SK-N-SH (cell line): Measurements from ENCODE around the gene FIGNL1. TPM values are rescaled to one million over a fixed set of nuclear protein-coding genes. Genes with fewer than 3 reads are reported as not detected.

Source experiments
- CTCF ChIA-PET: fragments of 300-600, 350-600 bp; formaldehyde crosslinking; extraction: SDS; loops from one replicate; lab custom pipeline; 2021; lab: Yijun Ruan, JAX
- POLR2A ChIA-PET: fragments of 350-600 bp; sonication (Branson Sonifier 250); formaldehyde crosslinking; extraction: SDS; loops from one replicate; lab custom pipeline; 2020; ENCODE audit warnings: antibody characterized with exemption, inconsistent platforms; lab: Yijun Ruan, JAX
- DNase-seq: peaks from one replicate; pipeline ENCODE4 v3.0.0; 2012
- H2AFZ ChIP-seq: fragments of 200-600 bp; sonication (generic); 2 replicates; pipeline ENCODE4 v1.8.1; 2016; ENCODE audit warnings: antibody characterized with exemption, mild to moderate bottlenecking, low read depth
- H3F3A ChIP-seq: fragments of 200-600 bp; sonication (generic); replicated peaks from 2 replicates; pipeline ENCODE3; 2016; ENCODE audit warnings: antibody characterized with exemption, mild to moderate bottlenecking; ENCODE audit not compliant: insufficient read depth
- H3K27ac ChIP-seq, 2 experiments: fragments of 200-500 bp in 1 of 2; fragments of 200-600 bp in 1 of 2; sonication (Bioruptor generic) in 1 of 2; sonication (generic), shearing (Covaris generic) in 1 of 2; 2 replicates each; pipeline versions ENCODE4 v1.5.1 to v1.6.1; 2014 to 2016; ENCODE audit warnings: low read depth in 2 of 2, inconsistent platforms in 1 of 2, low read length in 1 of 2, mild to moderate bottlenecking in 1 of 2, mixed read lengths in 1 of 2
- H3K27me3 ChIP-seq: fragments of 200-600 bp; sonication (generic), shearing (Covaris generic); 2 replicates; pipeline ENCODE4 v1.6.1; 2016; ENCODE audit warnings: mixed run types; ENCODE audit not compliant: insufficient read depth
- H3K36me3 ChIP-seq, 2 experiments: fragments of 200-500 bp in 1 of 2; fragments of 200-600 bp in 1 of 2; sonication (Bioruptor generic) in 1 of 2; sonication (generic) in 1 of 2; replicated peaks in 1 of 2; 2 replicates each; pipeline versions ENCODE3 to v1.5.1; 2014 to 2016; ENCODE audit warnings: low read length in 1 of 2, mild to moderate bottlenecking in 1 of 2; ENCODE audit not compliant: insufficient read depth in 2 of 2, control insufficient read depth in 1 of 2
- H3K4me1 ChIP-seq, 2 experiments: fragments of 200-500 bp in 1 of 2; fragments of 200-600 bp in 1 of 2; sonication (Bioruptor generic) in 1 of 2; sonication (generic), shearing (Covaris generic) in 1 of 2; 2 replicates each; pipeline versions ENCODE4 v1.5.1 to v1.6.1; 2014 to 2016; ENCODE audit warnings: low read depth in 1 of 2, low read length in 1 of 2, mixed run types in 1 of 2; ENCODE audit not compliant: insufficient read depth in 2 of 2, control insufficient read depth in 1 of 2
- H3K4me2 ChIP-seq: fragments of 200-600 bp; sonication (generic), shearing (Covaris generic); 2 replicates; pipeline ENCODE4 v1.6.1; 2017; ENCODE audit warnings: mixed run types
- H3K4me3 ChIP-seq, 2 experiments: fragments of 200-500 bp in 1 of 2; fragments of 200-600 bp in 1 of 2; sonication (Bioruptor generic) in 1 of 2; sonication (generic), shearing (Covaris generic) in 1 of 2; 2 replicates each; pipeline versions ENCODE4 v1.5.1 to v1.8.1; 2014 to 2016; ENCODE audit warnings: low read depth in 2 of 2, inconsistent platforms in 1 of 2, low read length in 1 of 2, mild to moderate bottlenecking in 1 of 2, mixed read lengths in 1 of 2, moderate library complexity in 1 of 2
- H3K79me2 ChIP-seq: fragments of 200-600 bp; sonication (generic); 2 replicates; pipeline ENCODE4 v1.8.1; 2017; ENCODE audit warnings: mild to moderate bottlenecking; ENCODE audit not compliant: insufficient read depth
- H3K9ac ChIP-seq: fragments of 200-600 bp; sonication (generic); 2 replicates; pipeline ENCODE4 v1.6.1; 2017; ENCODE audit warnings: mixed run types
- H3K9me2 ChIP-seq: fragments of 200-600 bp; sonication (generic); 2 replicates; pipeline ENCODE4 v1.6.1; 2017; ENCODE audit warnings: mixed run types
- H3K9me3 ChIP-seq: fragments of 200-600 bp; sonication (generic); 2 replicates; pipeline ENCODE4 v1.6.1; 2017; ENCODE audit warnings: mixed run types, mild to moderate bottlenecking, moderate library complexity
- H4K20me1 ChIP-seq: fragments of 200-600 bp; sonication (generic); 2 replicates; pipeline ENCODE4 v1.6.1; 2017; ENCODE audit warnings: mild to moderate bottlenecking, mixed run types; ENCODE audit not compliant: insufficient read depth
- CHD2 ChIP-seq: fragments of 150-350 bp; IDR thresholded peaks from 2 replicates; pipeline ENCODE4 v1.6.1; 2018; ENCODE audit warnings: low read length; ENCODE audit not compliant: partially characterized antibody
- ELF1 ChIP-seq: IDR thresholded peaks from 2 replicates; pipeline ENCODE4 v1.4.0; 2012
- EP300 ChIP-seq, 2 experiments: IDR thresholded peaks; 2 replicates each; pipeline versions ENCODE4 v1.4.0 to v1.6.1; 2012; ENCODE audit warnings: borderline replicate concordance in 1 of 2, low read depth in 1 of 2, low read length in 1 of 2
- FOSL2 ChIP-seq: IDR thresholded peaks from 2 replicates; pipeline ENCODE4 v1.4.0; 2012; ENCODE audit warnings: low read depth, mild to moderate bottlenecking, moderate library complexity, borderline replicate concordance
- FOXM1 ChIP-seq: IDR thresholded peaks from 2 replicates; pipeline ENCODE4 v1.4.0; 2012; ENCODE audit warnings: low read depth, mild to moderate bottlenecking
- GABPA ChIP-seq: IDR thresholded peaks from 2 replicates; pipeline ENCODE4 v1.4.0; 2012; ENCODE audit warnings: low read depth, mild to moderate bottlenecking
- GATA2 ChIP-seq: sonication (generic); formaldehyde crosslinking; IDR thresholded peaks from 2 replicates; pipeline ENCODE4 v1.5.0; 2020; ENCODE audit warnings: mild to moderate bottlenecking, missing genetic modification reagents
- MXI1 ChIP-seq: IDR thresholded peaks from 2 replicates; pipeline ENCODE4 v1.6.1; 2012; ENCODE audit warnings: mild to moderate bottlenecking, low read depth, low read length, improper control_type of control experiment
- NRF1 ChIP-seq: IDR thresholded peaks from 2 replicates; pipeline ENCODE4 v1.6.1; 2012; ENCODE audit warnings: low read depth, mild to moderate bottlenecking, low read length
- POLR2AphosphoS5 ChIP-seq: IDR thresholded peaks from 2 replicates; pipeline ENCODE4 v1.6.1; 2012; ENCODE audit warnings: low read depth, low read length
- RAD21 ChIP-seq: IDR thresholded peaks from 2 replicates; pipeline ENCODE4 v1.6.1; 2012; ENCODE audit warnings: mild to moderate bottlenecking, low read length
- RCOR1 ChIP-seq: fragments of 150-350 bp; IDR thresholded peaks from 2 replicates; pipeline ENCODE4 v1.6.1; 2017; ENCODE audit warnings: antibody characterized with exemption, low read length
- RFX5 ChIP-seq: IDR thresholded peaks from 2 replicates; pipeline ENCODE4 v1.6.1; 2012; ENCODE audit warnings: mild to moderate bottlenecking, improper control_type of control experiment, low read length
- RXRA ChIP-seq: IDR thresholded peaks from 2 replicates; pipeline ENCODE4 v1.4.0; 2012; ENCODE audit warnings: low read depth, mild to moderate bottlenecking, borderline replicate concordance
- SMC3 ChIP-seq: IDR thresholded peaks from 2 replicates; pipeline ENCODE4 v1.6.1; 2012; ENCODE audit warnings: low read depth, low read length, improper control_type of control experiment
- TAF1 ChIP-seq: IDR thresholded peaks from 2 replicates; pipeline ENCODE4 v1.6.1; 2012; ENCODE audit warnings: low read depth, mild to moderate bottlenecking, low read length, moderate library complexity, borderline replicate concordance
- TCF12 ChIP-seq: IDR thresholded peaks from 2 replicates; pipeline ENCODE4 v1.4.0; 2012
- YY1 ChIP-seq: IDR thresholded peaks from 2 replicates; pipeline ENCODE4 v1.4.0; 2012; ENCODE audit warnings: low read depth, mild to moderate bottlenecking
- WGBS: methylation state at CpG from one replicate; pipeline ENCODE4 v1.1.6; 2017; ENCODE audit warnings: low lambda C conversion rate; 5-methylcytosine and 5-hydroxymethylcytosine counted together
- polyA plus RNA-seq, 3 experiments: library from polyadenylated mRNA; depleted of rRNA; stranded (reverse); fragments of >200 nt; gene quantifications; 2 replicates each; pipeline ENCODE4 v1.2.3, GENCODE V29; 2012
- TF ChIP-seq, protein P1 (sequence below): IDR thresholded peaks from 2 replicates; pipeline ENCODE4 v1.4.0; 2012; ENCODE audit warnings: low read depth, borderline replicate concordance
- TF ChIP-seq, protein P2 (sequence below): fragments of 150-350 bp; IDR thresholded peaks from 2 replicates; pipeline ENCODE4 v1.6.1; 2017; ENCODE audit warnings: antibody characterized with exemption, low read length, low read depth, borderline replicate concordance
- TF ChIP-seq, protein P3 (sequence below): fragments of 150-350 bp; IDR thresholded peaks from 2 replicates; pipeline ENCODE4 v1.6.1; 2016; ENCODE audit warnings: mild to moderate bottlenecking, low read depth, low read length
- TF ChIP-seq, protein P4 (sequence below): IDR thresholded peaks from 2 replicates; pipeline ENCODE4; 2012
- TF ChIP-seq, protein P5 (sequence below): IDR thresholded peaks from 2 replicates; pipeline ENCODE4 v1.4.0; 2012; ENCODE audit warnings: low read depth, borderline replicate concordance
- TF ChIP-seq, protein P6 (sequence below): IDR thresholded peaks from 2 replicates; pipeline ENCODE4 v1.4.0; 2012; ENCODE audit warnings: low read depth

Gene FIGNL1, protein sequence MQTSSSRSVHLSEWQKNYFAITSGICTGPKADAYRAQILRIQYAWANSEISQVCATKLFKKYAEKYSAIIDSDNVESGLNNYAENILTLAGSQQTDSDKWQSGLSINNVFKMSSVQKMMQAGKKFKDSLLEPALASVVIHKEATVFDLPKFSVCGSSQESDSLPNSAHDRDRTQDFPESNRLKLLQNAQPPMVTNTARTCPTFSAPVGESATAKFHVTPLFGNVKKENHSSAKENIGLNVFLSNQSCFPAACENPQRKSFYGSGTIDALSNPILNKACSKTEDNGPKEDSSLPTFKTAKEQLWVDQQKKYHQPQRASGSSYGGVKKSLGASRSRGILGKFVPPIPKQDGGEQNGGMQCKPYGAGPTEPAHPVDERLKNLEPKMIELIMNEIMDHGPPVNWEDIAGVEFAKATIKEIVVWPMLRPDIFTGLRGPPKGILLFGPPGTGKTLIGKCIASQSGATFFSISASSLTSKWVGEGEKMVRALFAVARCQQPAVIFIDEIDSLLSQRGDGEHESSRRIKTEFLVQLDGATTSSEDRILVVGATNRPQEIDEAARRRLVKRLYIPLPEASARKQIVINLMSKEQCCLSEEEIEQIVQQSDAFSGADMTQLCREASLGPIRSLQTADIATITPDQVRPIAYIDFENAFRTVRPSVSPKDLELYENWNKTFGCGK
- 6.7 and 8.6 TPM in 2 replicates for polyA plus RNA-seq (2012; rRNA removed)
- 7.3 and 7.7 TPM in 2 replicates for polyA plus RNA-seq (2012; cell fraction: cytosol; rRNA removed)
- polyA plus RNA-seq (2012; cell fraction: nucleus; rRNA removed): 7.3 and 12.9 TPM in 2 replicates

DNA sequence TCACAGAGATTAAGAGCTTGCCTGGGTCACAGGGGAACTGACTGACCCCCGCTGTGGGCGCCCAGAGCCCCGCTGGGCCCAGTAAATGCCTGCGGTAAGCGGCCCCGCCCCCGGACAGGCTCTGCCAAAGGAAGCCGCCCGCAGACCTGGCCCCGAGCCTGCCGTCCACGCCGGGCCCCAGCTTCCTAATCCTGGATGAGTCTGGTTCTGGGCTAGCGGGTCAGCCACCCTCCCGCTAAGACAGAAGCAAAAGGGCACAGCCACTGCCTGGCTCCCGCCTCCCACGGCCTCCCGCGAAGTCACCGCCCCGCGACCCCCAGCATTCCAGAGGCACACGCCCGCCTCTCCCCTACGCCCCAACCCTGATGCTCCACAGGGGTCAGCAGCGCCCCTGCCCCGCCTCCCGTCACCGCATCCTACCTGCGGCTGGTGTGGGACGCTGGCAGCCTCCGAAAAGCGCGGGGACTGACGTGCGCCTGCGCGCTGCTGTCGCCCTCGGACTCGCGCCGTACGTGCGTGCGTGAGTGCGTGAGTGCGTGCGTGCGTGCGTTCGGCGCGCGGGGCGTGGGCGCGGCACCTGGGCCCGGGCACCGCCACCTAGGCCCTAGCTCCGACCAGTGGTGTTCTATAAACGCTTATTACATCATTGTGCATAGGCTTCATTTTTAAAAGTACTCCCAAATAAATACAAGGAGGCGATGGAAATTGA is at the start of gene FIGNL1:
Gene FIGNL1, minus strand, starts transcription at position 470 of the 709 bp plus-strand sequence. CDS start 3,063 bp downstream, outside the sequence.
- H3K9me2 ChIP-seq: no peaks in the 10 kb centered on the region
- peak within 1 kb of the TSS; percentile 98 for H2AFZ ChIP-seq
- under 1% methylated on average over 44 of the region's 63 CpGs for WGBS
- peaks cover 0 to 20% of the 10 kb centered on the region in 2 experiments; a peak in 2 of 4 replicates for H3K4me1 ChIP-seq
- H3K79me2 ChIP-seq: peaks cover 25% of the 10 kb centered on the region; the same call in 1 of the 2 replicates
- H3K9me3 ChIP-seq: no peaks in the 10 kb centered on the region
- H3K27ac ChIP-seq: peak within 1 kb of the TSS; percentile 21 to 74; a peak in 3 of 4 replicates
- H3K36me3 ChIP-seq: peaks cover 16 to 24% of the 10 kb centered on the region in 2 experiments
- no peaks in the 10 kb centered on the region for H4K20me1 ChIP-seq
- no peaks in the 10 kb centered on the region for H3F3A ChIP-seq
- peak within 1 kb of the TSS; percentile 93 for H3K4me2 ChIP-seq
- H3K27me3 ChIP-seq: 0 out of 2 replicates have a peak, but pooled peaks cover 2% of the 10 kb centered on the region
- ChIA-PET POLR2A (interaction anchor here (0.6 to 1.7 kb wide), 6 partner anchors 15 to 176 kb away, joined by 3 to 6 read pairs (median 4); no protein-coding TSS in a partner anchor), CTCF (interaction anchor here (0.6 to 3.8 kb wide), 13 partner anchors 12 to 245 kb away, joined by 3 to 19 read pairs (median 3); no protein-coding TSS in a partner anchor)
- peak within 1 kb of the TSS; percentile 77 to 85 for H3K4me3 ChIP-seq
- DNase-seq: peak; percentile 94
- H3K9ac ChIP-seq: peak within 1 kb of the TSS; percentile 71
- TF ChIP-seq POLR2AphosphoS5 (peak; percentile 89), GATA2 (CRISPR knock-in tag) (no peak), YY1 (no peak), TAF1 (peak; percentile 72), MXI1 (peak; percentile 94), RAD21 (no peak), TCF12 (no peak), SMC3 (no peak), RXRA (no peak), RCOR1 (0 out of 2 replicates have a peak, but pooled peaks have one; percentile 9), ELF1 (no peak), NRF1 (peak; percentile 94), CHD2 (peak; percentile 74), GABPA (no peak), RFX5 (0 out of 2 replicates have a peak, but pooled peaks have one; percentile 36), FOXM1 (no peak), FOSL2 (no peak), EP300 (IDR thresholded peaks at IDR 0.05; ENCODE audit: borderline replicate concordance in 1 of 2, low read depth in 1 of 2, low read length in 1 of 2) (0 out of 4 replicates have a peak, but pooled peaks of 1 of the 2 experiments have one; percentile 31)
- TF ChIP-seq, protein P1, sequence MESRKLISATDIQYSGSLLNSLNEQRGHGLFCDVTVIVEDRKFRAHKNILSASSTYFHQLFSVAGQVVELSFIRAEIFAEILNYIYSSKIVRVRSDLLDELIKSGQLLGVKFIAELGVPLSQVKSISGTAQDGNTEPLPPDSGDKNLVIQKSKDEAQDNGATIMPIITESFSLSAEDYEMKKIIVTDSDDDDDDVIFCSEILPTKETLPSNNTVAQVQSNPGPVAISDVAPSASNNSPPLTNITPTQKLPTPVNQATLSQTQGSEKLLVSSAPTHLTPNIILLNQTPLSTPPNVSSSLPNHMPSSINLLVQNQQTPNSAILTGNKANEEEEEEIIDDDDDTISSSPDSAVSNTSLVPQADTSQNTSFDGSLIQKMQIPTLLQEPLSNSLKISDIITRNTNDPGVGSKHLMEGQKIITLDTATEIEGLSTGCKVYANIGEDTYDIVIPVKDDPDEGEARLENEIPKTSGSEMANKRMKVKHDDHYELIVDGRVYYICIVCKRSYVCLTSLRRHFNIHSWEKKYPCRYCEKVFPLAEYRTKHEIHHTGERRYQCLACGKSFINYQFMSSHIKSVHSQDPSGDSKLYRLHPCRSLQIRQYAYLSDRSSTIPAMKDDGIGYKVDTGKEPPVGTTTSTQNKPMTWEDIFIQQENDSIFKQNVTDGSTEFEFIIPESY: no peak
- TF ChIP-seq, protein P2, sequence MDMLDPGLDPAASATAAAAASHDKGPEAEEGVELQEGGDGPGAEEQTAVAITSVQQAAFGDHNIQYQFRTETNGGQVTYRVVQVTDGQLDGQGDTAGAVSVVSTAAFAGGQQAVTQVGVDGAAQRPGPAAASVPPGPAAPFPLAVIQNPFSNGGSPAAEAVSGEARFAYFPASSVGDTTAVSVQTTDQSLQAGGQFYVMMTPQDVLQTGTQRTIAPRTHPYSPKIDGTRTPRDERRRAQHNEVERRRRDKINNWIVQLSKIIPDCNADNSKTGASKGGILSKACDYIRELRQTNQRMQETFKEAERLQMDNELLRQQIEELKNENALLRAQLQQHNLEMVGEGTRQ: no peak
- TF ChIP-seq, protein P3, sequence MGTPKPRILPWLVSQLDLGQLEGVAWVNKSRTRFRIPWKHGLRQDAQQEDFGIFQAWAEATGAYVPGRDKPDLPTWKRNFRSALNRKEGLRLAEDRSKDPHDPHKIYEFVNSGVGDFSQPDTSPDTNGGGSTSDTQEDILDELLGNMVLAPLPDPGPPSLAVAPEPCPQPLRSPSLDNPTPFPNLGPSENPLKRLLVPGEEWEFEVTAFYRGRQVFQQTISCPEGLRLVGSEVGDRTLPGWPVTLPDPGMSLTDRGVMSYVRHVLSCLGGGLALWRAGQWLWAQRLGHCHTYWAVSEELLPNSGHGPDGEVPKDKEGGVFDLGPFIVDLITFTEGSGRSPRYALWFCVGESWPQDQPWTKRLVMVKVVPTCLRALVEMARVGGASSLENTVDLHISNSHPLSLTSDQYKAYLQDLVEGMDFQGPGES: no peak
- TF ChIP-seq, protein P4, sequence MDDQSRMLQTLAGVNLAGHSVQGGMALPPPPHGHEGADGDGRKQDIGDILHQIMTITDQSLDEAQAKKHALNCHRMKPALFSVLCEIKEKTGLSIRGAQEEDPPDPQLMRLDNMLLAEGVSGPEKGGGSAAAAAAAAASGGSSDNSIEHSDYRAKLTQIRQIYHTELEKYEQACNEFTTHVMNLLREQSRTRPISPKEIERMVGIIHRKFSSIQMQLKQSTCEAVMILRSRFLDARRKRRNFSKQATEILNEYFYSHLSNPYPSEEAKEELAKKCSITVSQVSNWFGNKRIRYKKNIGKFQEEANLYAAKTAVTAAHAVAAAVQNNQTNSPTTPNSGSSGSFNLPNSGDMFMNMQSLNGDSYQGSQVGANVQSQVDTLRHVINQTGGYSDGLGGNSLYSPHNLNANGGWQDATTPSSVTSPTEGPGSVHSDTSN: no peak
- TF ChIP-seq, protein P5, sequence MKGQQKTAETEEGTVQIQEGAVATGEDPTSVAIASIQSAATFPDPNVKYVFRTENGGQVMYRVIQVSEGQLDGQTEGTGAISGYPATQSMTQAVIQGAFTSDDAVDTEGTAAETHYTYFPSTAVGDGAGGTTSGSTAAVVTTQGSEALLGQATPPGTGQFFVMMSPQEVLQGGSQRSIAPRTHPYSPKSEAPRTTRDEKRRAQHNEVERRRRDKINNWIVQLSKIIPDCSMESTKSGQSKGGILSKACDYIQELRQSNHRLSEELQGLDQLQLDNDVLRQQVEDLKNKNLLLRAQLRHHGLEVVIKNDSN: no peak
- TF ChIP-seq, protein P6, sequence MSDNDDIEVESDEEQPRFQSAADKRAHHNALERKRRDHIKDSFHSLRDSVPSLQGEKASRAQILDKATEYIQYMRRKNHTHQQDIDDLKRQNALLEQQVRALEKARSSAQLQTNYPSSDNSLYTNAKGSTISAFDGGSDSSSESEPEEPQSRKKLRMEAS: peak; percentile 84; the same call in 1 of the 2 replicates
